Heart right ventricle (tissue), 16 donors: ENCODE measurements around the gene ESYT1. TPM values are rescaled to one million over a fixed set of nuclear protein-coding genes. Genes with fewer than 3 reads are reported as not detected.

Source experiments
- ATAC-seq, 8 donors: fragments of 200-7000 bp; cut with Tn5 transposase; one replicate each; pipeline ENCODE4 v1.9.1; 2020; ENCODE audit warnings: mild to moderate bottlenecking in 8 of 8, moderate library complexity in 8 of 8, moderate number of reproducible peaks in 1 of 8
- DNase-seq, 2 donors: peaks; one replicate each; pipeline ENCODE4 v3.0.0-alpha.2; 2020
- H3K27ac ChIP-seq, 10 donors: fragments of 200-600 bp; sonication (generic) in 2 of 10; one replicate each; pipeline versions ENCODE4 v1.5.0 to v1.8.0; 2020 to 2022; ENCODE audit warnings: mild to moderate bottlenecking in 3 of 10
- H3K27me3 ChIP-seq, 7 donors: fragments of 200-600 bp; one replicate each; pipeline ENCODE4 v1.8.0; 2021 to 2022; ENCODE audit warnings: mild to moderate bottlenecking in 2 of 7
- H3K36me3 ChIP-seq, 9 donors: fragments of 200-600 bp; sonication (generic) in 1 of 9; one replicate each; pipeline versions ENCODE4 v1.5.0 to v1.8.0; 2020 to 2022; ENCODE audit warnings: mild to moderate bottlenecking in 2 of 9
- H3K4me1 ChIP-seq, 9 donors: fragments of 200-600 bp; sonication (generic) in 1 of 9; one replicate each; pipeline versions ENCODE4 v1.5.0 to v1.8.0; 2020 to 2022; ENCODE audit warnings: mild to moderate bottlenecking in 4 of 9
- H3K4me3 ChIP-seq, 10 donors: fragments of 200-600 bp; sonication (generic) in 2 of 10; one replicate each; pipeline versions ENCODE4 v1.5.0 to v1.8.0; 2020 to 2022; ENCODE audit warnings: mild to moderate bottlenecking in 7 of 10, moderate library complexity in 2 of 10
- H3K9me3 ChIP-seq, 11 donors: fragments of 200-600 bp in 10 of 11; sonication (generic) in 2 of 11; one replicate each; pipeline versions ENCODE4 v1.5.0 to v1.8.0; 2013 to 2022; ENCODE audit warnings: mild to moderate bottlenecking in 2 of 11, control low read depth in 1 of 11, moderate library complexity in 1 of 11
- CTCF ChIP-seq, 9 donors: fragments of 200-600 bp; sonication (generic) in 2 of 9; IDR thresholded peaks; one replicate each; pipeline versions ENCODE4 v1.5.0 to v1.8.0; 2021 to 2022; ENCODE audit warnings: antibody characterized with exemption in 9 of 9, mild to moderate bottlenecking in 5 of 9, moderate library complexity in 1 of 9
- WGBS, 2 donors: extraction: QIAGEN DNeasy Blood & Tissue Kit; methylation state at CpG; one replicate each; pipeline ENCODE4 v1.1.7; 2013; ENCODE audit warnings: inconsistent platforms in 1 of 2; 5-methylcytosine and 5-hydroxymethylcytosine counted together
- intact Hi-C, 10 donors: fragments of 100-400 bp; cut with DNase I; formaldehyde crosslinking; loops; one replicate each; pipeline versions ENCODE4 v1.11.1 to v1.14.2; 2022
- polyA plus RNA-seq, 2 donors: library from polyadenylated mRNA; stranded (reverse); fragments of 200-250 nt; gene quantifications; one replicate each; pipeline ENCODE4 v1.2.3, GENCODE V29; 2013
- total RNA-seq, 10 donors: library from RNA; stranded (reverse); fragmentation: NEBNext Ultra II Directional in 3 of 10; extraction: Animal tissue kit (Norgen Biotek cat#: 25700) in 3 of 10; gene quantifications; one replicate each; pipeline versions ENCODE4 v1.2.1 to v1.2.4, GENCODE V29; 2021 to 2023
- donor health status: Arrhythmogenic right ventricular cardiomyopathy.
- donor health status: ischemic (EF 13 %, LVEDD 7.1; RV severe dilation, severe dysfunction).
- donor health status: healthy with polysubstance abuse.
- donor health status: DM: no; HTN: yes; CAD: no.
- donor health status: DM: no; HTN: no; CAD: no.
- donor health status: ischemic (EF 25% LVEDD 6.9; RV normal size, moderate dysfunction).
- donor health status: ischemic (EF 25% LVEDD 5.7; RV mildly dilated, moderate dysfunction).
- donor health status: healthy.
- donor health status: DM: yes; HTN: yes; CAD: no.
- donor health status: Ischemic cardiomyopathy.
- donor health status: ischemic (EF 35%, LVEDD 5.7; RV mildly dilated, moderate dysfunction).
- donor health status: nonischemic (EF 11% LVEDD 7.7; RV severe dilation, severe dysfunction).
- donor health status: DM: yes; HTN: yes; CAD: no.
- donor health status: PGD.
- donor health status: ischemic (EF 29% LVEDD 5.4; RV normal size, mild dysfunction).
- donor health status: nonischemic (EF 23%, LVEDD 6.1; RV moderate dilation, normal function).

The ESYT1 gene
- total and polyA plus RNA-seq, 12 donors: 20.9 to 57.3 (median 31.9) TPM

GRCh38 chr12:56107242-56107641 is 20.8 kb upstream of the ESYT1 start:
- 91 to 93% methylated on average over 3 of the region's 3 CpGs for WGBS, 2 donors
- Histone ChIP-seq H3K27ac (no peak overlapping the region), H3K4me1 (peaks cover 9 to 30% (median 25%) of the 10 kb centered on the region in 9 donors), H3K36me3 (peaks cover 0 to 66% (median 58%) of the 10 kb centered on the region in 9 donors), H3K4me3 (no peak overlapping the region), H3K9me3 (no peaks in the 10 kb centered on the region), H3K27me3 (no peaks in the 10 kb centered on the region)
- no peak for TF ChIP-seq CTCF (IDR thresholded peaks at IDR 0.05)
- ATAC-seq (no peak), DNase-seq (no peak)
- intact Hi-C loops: loop anchor here in 2 of 10 donors (10.0 kb wide), 2 partner anchors 62 to 112 kb away; partner anchors contain the start of genes RPS26 (in 2 of the 2) and SUOX (in 1 of the 2)

DNA sequence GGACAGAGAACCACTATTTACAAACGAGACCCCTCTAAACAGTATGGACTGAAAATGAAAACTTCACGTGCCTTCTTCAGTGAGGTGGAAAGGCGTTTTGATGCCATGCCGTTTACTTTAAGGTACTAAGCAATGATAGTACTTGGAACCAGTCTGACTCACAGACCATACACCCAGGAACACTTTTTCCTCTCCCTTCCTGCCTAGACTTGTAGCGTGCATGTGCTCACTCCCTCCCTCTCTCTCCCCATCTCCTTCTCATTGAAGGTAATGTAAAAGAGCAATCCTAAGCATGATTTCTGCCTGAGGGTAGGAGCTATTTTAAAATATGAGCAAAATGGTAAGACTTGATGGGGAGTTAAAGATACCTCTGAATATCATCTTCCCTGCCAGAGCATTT is 17.5 kb upstream of the ESYT1 start:
- Histone ChIP-seq H3K4me3 (no peak overlapping the region), H3K4me1 (peaks cover 5 to 19% (median 15%) of the 10 kb centered on the region in 9 donors), H3K27me3 (no peaks in the 10 kb centered on the region), H3K36me3 (peaks cover 0 to 86% (median 71%) of the 10 kb centered on the region in 9 donors), H3K9me3 (no peaks in the 10 kb centered on the region), H3K27ac (no peak overlapping the region)
- intact Hi-C loops: loop anchor here in 3 of 10 donors (10.0 kb wide), 3 partner anchors 354 to 376 kb away; partner anchors contain the start of genes SPRYD4 (in 2 of the 3) and GDF11 (in 1 of the 3)
- DNase-seq (no peak), ATAC-seq (no peak)
- WGBS, 2 donors: 93 to 94% methylated on average over 5 of the region's 5 CpGs
- no peak for TF ChIP-seq CTCF (IDR thresholded peaks at IDR 0.05)

DNA sequence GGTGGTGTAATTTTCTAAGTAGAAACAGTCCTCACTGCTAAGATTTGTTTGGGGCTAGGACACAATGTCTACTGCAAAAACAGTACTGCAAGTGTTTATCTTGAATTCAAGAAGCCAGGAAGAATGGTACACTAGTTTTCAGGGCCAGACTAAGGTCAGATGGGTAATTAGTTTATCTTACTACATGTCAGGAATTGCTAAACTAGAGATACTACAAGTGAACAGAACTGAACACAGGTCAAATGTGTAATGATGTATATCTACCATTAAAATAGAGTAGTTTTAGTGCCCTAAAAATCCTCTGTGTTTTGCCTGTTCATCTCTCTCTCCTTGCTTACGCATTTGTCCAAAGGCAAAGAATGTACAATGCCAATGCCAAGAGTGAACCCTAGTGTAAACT is 14.0 kb upstream of the ESYT1 start:
- WGBS, 2 donors: 94 to 97% methylated on average over 1 of the region's 1 CpG
- Histone ChIP-seq H3K36me3 (peaks cover 0 to 56% (median 44%) of the 10 kb centered on the region in 9 donors), H3K27ac (no peak overlapping the region), H3K4me1 (peaks cover 0 to 20% (median 16%) of the 10 kb centered on the region in 9 donors), H3K9me3 (no peaks in the 10 kb centered on the region), H3K27me3 (no peaks in the 10 kb centered on the region), H3K4me3 (no peak overlapping the region)
- no peak for DNase-seq
- no peak for ATAC-seq
- intact Hi-C loops: loop anchor here in 3 of 10 donors (10.0 kb wide), 3 partner anchors 351 to 379 kb away; partner anchors contain the start of genes SPRYD4 (in 2 of the 3) and GDF11 (in 1 of the 3)
- no peak for TF ChIP-seq CTCF (IDR thresholded peaks at IDR 0.05)

DNA sequence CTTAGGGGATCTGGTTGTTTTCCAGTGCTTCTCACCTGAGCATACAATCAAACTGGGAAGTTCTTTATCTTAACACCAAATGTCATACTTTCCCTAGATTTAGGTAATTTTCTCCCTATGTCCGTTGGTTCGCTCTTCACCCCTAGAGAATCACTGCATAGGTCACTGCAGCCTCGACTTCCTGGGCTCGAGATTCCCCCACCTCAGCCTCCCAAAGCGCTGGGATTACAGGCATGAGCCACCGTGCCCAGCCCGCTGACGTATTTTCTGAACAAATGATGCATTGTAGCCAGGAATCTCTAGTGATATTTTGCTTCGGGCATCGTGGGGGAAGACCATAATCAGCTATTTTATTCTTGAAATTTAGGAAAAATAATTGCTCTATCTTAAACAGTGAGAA is 12.7 kb upstream of the ESYT1 start:
- Histone ChIP-seq H3K27ac (peak overlapping the region; percentile 78 to 95 (median 91)), H3K36me3 (peaks cover 0 to 47% (median 34%) of the 10 kb centered on the region in 9 donors), H3K4me1 (peaks cover 0 to 33% (median 28%) of the 10 kb centered on the region in 9 donors), H3K4me3 (peak overlapping the region; percentile 53 to 84 (median 74)), H3K9me3 (no peaks in the 10 kb centered on the region), H3K27me3 (no peaks in the 10 kb centered on the region)
- no peak for ATAC-seq
- no peak for TF ChIP-seq CTCF (IDR thresholded peaks at IDR 0.05)
- WGBS, 2 donors: 33 to 37% methylated on average over 10 of the region's 10 CpGs
- peak in 1 of 2 donors; percentile 30 for DNase-seq
- intact Hi-C loops: loop anchor here in 6 of 10 donors (5.0 to 10.0 kb wide), 8 partner anchors 38 to 381 kb away; partner anchors contain the start of genes SPRYD4 (in 4 of the 6), GDF11 (in 1 of the 6), NABP2 (in 1 of the 6) and RNF41 (in 1 of the 6)
